Adipocyte (in vitro differentiated cells): ENCODE results near the gene MRTFA.
"Not testable (repeated sequence)": the region's sequence is repeated elsewhere in the genome, so short reads cannot be mapped to it uniquely, and the experiment has no call there.

Experiments
- DNase-seq: peaks from one replicate; pipeline ENCODE4 v3.0.0-alpha.2; 2015; ENCODE audit warnings: low read depth
- H3K27me3 ChIP-seq: replicated peaks from 2 replicates; pipeline ENCODE4 v1.7.0; 2013; ENCODE audit warnings: mild to moderate bottlenecking, low read length, moderate library complexity; ENCODE audit not compliant: control insufficient read depth, insufficient read depth
- H3K36me3 ChIP-seq: 2 replicates; pipeline ENCODE4 v1.7.0; 2013; ENCODE audit warnings: low read length, mild to moderate bottlenecking, moderate library complexity; ENCODE audit not compliant: control insufficient read depth, insufficient read depth, severe bottlenecking
- H3K4me1 ChIP-seq: 2 replicates; pipeline ENCODE4 v1.7.0; 2013; ENCODE audit warnings: mild to moderate bottlenecking, low read length, moderate library complexity; ENCODE audit not compliant: control insufficient read depth, insufficient read depth
- H3K4me3 ChIP-seq: 2 replicates; pipeline ENCODE4 v1.7.0; 2013; ENCODE audit warnings: mild to moderate bottlenecking, low read length, moderate library complexity
- H3K9ac ChIP-seq: 2 replicates; pipeline ENCODE4 v1.7.0; 2013; ENCODE audit warnings: mild to moderate bottlenecking, low read length, moderate library complexity
- H3K9me3 ChIP-seq: 2 replicates; pipeline ENCODE4 v1.7.0; 2013; ENCODE audit warnings: mild to moderate bottlenecking, low read length, moderate library complexity; ENCODE audit not compliant: control insufficient read depth

Gene MRTFA

GRCh38 chr22:40530391-40530790 lies 106.1 kb downstream of the MRTFA start:
- not testable (repeated sequence) for H3K9me3 ChIP-seq, H3K27me3 ChIP-seq, H3K4me3 ChIP-seq, H3K36me3 ChIP-seq, H3K9ac ChIP-seq, DNase-seq
- peaks cover 49% of the 10 kb centered on the region for H3K4me1 ChIP-seq

- Histone ChIP-seq H3K36me3 (no peaks in the 10 kb centered on the region), H3K27me3 (no peaks in the 10 kb centered on the region), H3K4me3 (no peak overlapping the region), H3K9ac (no peak overlapping the region), H3K4me1 (peaks cover 46% of the 10 kb centered on the region), H3K9me3 (no peaks in the 10 kb centered on the region)
- DNase-seq: no peak
These were observed 106.7 kb downstream of the MRTFA start for GRCh38 chr22:40529821-40530220.

- no peak for DNase-seq
- Histone ChIP-seq H3K4me1 (peaks cover 29% of the 10 kb centered on the region), H3K4me3 (no peak overlapping the region), H3K9ac (no peak overlapping the region), H3K27me3 (no peaks in the 10 kb centered on the region), H3K36me3 (no peaks in the 10 kb centered on the region), H3K9me3 (no peaks in the 10 kb centered on the region)
These were observed 109.6 kb downstream of the MRTFA start for GRCh38 chr22:40526960-40527359.

GRCh38 chr22:40525250-40525884 lies 111.2 kb downstream of the MRTFA start:
- Histone ChIP-seq H3K4me3 (no peak overlapping the region), H3K9me3 (no peaks in the 10 kb centered on the region), H3K36me3 (no peaks in the 10 kb centered on the region), H3K9ac (no peak overlapping the region), H3K4me1 (peaks cover 23% of the 10 kb centered on the region), H3K27me3 (no peaks in the 10 kb centered on the region)
- DNase-seq: peak; percentile 75

- Histone ChIP-seq H3K27me3 (no peaks in the 10 kb centered on the region), H3K4me1 (peaks cover 23% of the 10 kb centered on the region), H3K36me3 (no peaks in the 10 kb centered on the region), H3K9ac (no peak overlapping the region), H3K4me3 (no peak overlapping the region), H3K9me3 (no peaks in the 10 kb centered on the region)
- peak; percentile 31 for DNase-seq
These were observed 111.9 kb downstream of the MRTFA start for GRCh38 chr22:40524392-40525249.

GRCh38 chr22:40522141-40522540 lies 114.4 kb downstream of the MRTFA start:
- Histone ChIP-seq H3K36me3 (peaks cover 5% of the 10 kb centered on the region), H3K4me3 (no peak overlapping the region), H3K27me3 (no peaks in the 10 kb centered on the region), H3K9ac (no peak overlapping the region), H3K9me3 (no peaks in the 10 kb centered on the region), H3K4me1 (peaks cover 22% of the 10 kb centered on the region)
- no peak for DNase-seq

- Histone ChIP-seq H3K4me1 (peaks cover 19% of the 10 kb centered on the region), H3K36me3 (peaks cover 5% of the 10 kb centered on the region), H3K4me3 (no peak overlapping the region), H3K9me3 (no peaks in the 10 kb centered on the region), H3K27me3 (no peaks in the 10 kb centered on the region), H3K9ac (no peak overlapping the region)
- no peak for DNase-seq
These were observed 115.5 kb downstream of the MRTFA start for GRCh38 chr22:40521046-40521445.

GRCh38 chr22:40520562-40520961 lies 116.0 kb downstream of the MRTFA start:
- H3K9ac ChIP-seq: no peak overlapping the region
- DNase-seq: no peak
- H3K4me3 ChIP-seq: no peak overlapping the region
- peaks cover 19% of the 10 kb centered on the region for H3K4me1 ChIP-seq
- peaks cover 5% of the 10 kb centered on the region for H3K36me3 ChIP-seq
- H3K27me3 ChIP-seq: no peaks in the 10 kb centered on the region
- H3K9me3 ChIP-seq: no peaks in the 10 kb centered on the region

- DNase-seq: no peak
- Histone ChIP-seq H3K4me1 (peaks cover 19% of the 10 kb centered on the region), H3K4me3 (no peak overlapping the region), H3K36me3 (peaks cover 5% of the 10 kb centered on the region), H3K27me3 (no peaks in the 10 kb centered on the region), H3K9me3 (no peaks in the 10 kb centered on the region), H3K9ac (no peak overlapping the region)
These were observed 116.6 kb downstream of the MRTFA start for GRCh38 chr22:40519948-40520331.

- H3K9me3 ChIP-seq: no peaks in the 10 kb centered on the region
- H3K4me3 ChIP-seq: no peak overlapping the region
- peaks cover 15% of the 10 kb centered on the region for H3K4me1 ChIP-seq
- no peak overlapping the region for H3K9ac ChIP-seq
- peaks cover 5% of the 10 kb centered on the region for H3K36me3 ChIP-seq
- no peaks in the 10 kb centered on the region for H3K27me3 ChIP-seq
- DNase-seq: no peak
These were observed 117.1 kb downstream of the MRTFA start for GRCh38 chr22:40519284-40519947.

GRCh38 chr22:40518840-40519239 lies 117.7 kb downstream of the MRTFA start:
- Histone ChIP-seq H3K36me3 (peaks cover 5% of the 10 kb centered on the region), H3K9ac (no peak overlapping the region), H3K9me3 (no peaks in the 10 kb centered on the region), H3K27me3 (no peaks in the 10 kb centered on the region), H3K4me1 (peaks cover 10% of the 10 kb centered on the region), H3K4me3 (no peak overlapping the region)
- DNase-seq: no peak
